DMS79 (cell line): Measurements from ENCODE around the gene TRRAP.

Experiments used
- DNase-seq: peaks from one replicate; lab custom pipeline; 2025; lab: John Stamatoyannopoulos, UW

TRRAP gene

DNA sequence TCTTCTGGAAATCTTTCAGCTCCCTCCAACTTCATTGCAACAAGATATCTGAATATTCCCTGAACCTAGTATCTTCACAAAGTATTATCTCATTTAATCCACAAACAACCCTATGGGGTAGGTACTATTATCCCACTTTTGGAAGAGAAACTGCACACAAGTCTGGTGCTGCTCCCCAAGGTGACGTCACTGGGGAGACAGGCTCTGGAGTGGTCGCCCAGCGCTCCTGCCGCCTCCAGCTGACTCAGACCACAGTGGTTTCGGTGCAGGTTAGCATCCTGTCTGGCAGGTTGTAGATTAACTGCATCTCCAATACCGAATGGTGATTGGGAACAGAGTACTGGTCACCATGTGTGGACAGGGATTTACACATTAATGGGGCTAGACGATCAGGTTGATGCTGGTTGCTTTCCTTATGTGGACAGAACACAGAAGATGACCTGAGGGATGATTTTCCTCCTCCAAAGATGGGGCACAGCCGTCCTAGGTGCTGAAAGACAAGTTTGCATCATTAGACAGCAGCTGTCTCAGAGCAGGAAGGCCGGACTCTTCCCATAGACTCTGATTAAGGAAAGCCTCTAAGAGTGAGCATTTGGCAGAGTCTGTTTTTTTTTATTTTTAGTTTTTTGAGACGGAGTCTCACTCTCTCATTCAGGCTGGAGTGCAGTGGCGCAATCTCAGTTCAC lies 128.6 kb downstream of the TRRAP start:
- DNase-seq, result no peak

DNA sequence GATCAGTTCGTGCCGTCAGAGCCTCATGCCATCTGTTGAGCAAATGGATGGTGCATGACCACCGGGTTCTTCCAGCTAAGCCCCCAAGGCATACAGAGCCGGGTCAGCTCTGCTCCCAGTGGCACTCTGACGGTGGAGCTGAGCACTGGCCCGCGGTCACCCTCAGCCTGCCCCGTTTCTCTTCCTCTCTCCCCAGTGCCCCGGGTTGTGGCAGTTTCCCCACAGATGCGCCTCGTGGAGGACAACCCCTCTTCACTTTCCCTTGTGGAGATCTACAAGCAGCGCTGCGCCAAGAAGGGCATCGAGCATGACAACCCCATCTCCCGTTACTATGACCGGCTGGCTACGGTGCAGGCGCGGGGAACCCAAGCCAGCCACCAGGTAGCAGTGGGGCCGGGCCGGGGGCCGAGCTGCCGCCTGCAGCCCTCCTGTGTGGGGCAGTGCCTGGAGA lies 129.9 kb downstream of the TRRAP start:
- DNase-seq, result no peak

DNA sequence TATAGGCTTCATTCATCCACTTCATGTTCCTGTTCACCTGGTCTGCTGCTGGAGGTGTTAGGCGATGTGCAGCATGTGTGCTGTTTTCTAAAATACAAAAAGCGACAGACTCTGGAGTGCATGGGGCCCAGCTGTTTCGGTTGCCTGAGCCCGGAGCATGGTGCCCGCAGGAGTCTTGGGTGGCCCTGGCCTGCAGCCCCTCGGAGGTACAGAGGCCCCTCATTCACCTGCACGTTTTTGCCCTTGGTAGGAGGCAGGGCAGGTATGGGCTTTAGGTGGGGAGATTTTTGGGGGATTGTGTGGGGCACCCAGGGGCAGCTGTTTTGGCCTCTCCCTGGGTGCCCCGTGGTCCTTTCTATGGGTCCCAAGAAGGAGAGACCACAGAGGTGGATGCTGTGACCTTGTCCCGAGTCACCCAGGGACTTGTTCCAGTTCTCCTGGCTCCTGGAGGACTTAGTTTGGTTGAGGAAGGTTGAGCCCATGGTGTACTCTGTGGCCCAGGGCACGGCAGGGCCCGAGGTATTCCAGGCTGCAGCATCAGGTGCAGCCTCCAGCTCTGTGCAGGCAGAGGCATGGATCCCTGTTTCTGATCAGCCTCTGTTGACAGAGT lies 130.7 kb downstream of the TRRAP start:
- no peak for DNase-seq

DNA sequence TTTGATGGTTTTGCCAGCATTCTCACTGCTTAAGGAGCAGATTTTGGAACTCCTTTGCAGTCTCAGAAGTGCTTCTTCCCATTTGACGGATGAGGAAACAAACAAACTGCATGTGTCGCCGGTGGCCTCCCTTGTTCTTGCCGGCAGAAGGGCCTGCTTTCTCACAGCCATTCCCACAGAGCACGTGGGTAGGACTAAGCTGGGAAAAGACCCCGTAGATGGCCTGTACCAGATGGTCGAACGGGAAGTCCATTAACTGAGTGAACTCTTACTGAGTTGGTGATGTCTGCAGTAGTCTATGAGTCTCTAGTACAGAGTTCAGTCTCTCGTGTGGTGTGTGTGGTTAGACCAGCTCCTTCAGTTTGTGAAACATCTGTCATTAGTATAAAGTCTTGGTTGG lies 131.9 kb downstream of the TRRAP start:
- DNase-seq, result no peak

DNA sequence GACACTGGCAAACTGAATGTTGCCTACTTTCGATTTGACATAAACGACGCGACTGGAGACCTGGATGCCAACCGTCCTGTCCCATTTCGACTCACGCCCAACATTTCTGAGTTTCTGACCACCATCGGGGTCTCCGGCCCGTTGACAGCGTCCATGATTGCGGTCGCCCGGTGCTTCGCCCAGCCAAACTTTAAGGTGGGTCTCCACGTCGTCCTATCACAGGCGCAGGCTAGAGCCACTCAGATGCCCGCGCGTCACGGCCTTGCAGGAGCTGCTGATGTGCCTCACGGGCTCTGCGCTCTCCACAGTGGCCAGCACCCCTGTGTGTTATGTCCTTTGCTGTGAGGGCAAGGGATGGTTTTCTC lies 133.0 kb downstream of the TRRAP start:
- DNase-seq, result no peak

DNA sequence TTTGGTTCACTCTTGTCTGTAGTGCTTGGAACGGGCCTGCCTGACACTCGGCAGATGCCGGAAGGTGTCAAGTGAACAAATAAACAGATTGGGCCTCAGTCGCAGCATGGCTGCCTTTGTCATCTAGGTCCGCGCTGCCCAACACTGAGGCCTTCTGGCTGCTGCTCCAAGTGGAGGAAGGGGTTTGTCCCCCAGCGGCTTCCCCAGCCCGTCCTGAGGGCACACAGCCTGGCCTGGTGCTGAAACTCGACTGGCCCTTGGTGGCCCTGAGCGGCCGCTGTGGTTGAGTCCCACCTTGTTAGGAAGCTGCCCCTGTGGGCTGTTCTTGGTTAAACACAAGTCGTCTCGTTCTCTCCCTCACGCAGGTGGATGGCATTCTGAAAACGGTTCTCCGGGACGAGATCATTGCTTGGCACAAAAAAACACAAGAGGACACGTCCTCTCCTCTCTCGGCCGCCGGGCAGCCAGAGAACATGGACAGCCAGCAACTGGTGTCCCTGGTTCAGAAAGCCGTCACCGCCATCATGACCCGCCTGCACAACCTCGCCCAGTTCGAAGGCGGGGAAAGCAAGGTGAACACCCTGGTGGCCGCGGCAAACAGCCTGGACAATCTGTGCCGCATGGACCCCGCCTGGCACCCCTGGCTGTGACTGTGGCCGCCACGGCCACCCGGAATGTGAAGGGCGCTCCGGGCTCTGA lies 133.5 kb downstream of the TRRAP start:
- no peak for DNase-seq

DNA sequence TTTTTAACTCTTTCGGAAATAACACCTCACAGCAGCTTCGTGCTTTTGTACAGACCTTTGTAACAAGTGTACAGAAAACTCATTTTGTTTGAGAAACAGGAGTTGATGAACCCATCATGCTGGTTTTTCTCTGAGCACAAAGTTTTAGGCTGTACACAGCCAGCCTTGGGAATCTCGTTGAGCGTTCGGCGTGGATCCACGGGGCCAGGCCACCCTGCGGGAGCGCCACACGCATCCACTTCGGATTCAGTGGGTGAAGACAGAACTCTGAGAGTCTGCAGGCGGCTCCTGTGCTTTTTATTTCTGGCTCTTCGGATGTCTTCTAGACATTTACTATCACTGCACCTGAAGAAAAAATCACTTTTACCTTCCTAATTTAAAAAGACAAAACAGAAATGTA lies 134.4 kb downstream of the TRRAP start:
- no peak for DNase-seq

DNA sequence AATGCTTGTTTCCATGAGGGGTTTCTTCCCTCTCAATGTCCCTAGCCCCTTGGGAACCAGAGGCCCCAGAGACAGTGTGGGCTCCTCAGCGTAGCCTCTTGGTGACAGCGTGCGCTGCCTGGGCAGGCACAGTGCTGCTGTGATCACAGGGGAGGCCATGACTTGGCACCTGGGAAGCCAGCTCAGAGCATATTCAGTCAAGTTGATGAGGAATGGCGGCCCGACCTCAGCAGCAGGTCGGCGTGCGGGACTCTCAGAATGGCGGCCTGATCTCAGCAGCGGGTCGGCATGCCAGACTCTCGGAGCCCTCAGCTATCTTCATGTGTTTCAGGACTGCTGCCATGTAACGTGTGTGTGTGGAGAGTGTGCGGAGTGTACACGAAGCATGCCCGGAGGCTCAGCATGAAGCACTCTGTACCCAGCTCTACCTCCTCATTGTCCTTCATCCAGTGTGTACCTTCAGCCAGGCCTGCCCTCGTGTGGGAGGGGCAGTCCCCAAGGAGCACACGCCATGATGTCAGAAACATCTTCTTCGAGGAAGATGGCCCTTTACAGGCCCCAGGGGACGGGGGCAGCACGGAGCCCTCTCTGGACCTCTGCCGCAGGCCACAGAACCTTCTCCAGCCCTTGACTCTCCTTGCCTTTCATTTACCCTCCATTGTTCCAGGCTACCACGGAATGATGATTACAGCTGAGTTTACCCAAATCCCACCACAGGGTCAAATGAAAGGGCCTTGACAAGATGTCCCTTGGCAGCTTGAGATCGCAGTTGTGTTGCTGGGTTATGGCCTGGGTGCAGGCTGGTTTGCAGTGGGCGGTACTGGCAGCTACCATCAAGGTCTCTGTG lies 135.2 kb downstream of the TRRAP start:
- no peak for DNase-seq

DNA sequence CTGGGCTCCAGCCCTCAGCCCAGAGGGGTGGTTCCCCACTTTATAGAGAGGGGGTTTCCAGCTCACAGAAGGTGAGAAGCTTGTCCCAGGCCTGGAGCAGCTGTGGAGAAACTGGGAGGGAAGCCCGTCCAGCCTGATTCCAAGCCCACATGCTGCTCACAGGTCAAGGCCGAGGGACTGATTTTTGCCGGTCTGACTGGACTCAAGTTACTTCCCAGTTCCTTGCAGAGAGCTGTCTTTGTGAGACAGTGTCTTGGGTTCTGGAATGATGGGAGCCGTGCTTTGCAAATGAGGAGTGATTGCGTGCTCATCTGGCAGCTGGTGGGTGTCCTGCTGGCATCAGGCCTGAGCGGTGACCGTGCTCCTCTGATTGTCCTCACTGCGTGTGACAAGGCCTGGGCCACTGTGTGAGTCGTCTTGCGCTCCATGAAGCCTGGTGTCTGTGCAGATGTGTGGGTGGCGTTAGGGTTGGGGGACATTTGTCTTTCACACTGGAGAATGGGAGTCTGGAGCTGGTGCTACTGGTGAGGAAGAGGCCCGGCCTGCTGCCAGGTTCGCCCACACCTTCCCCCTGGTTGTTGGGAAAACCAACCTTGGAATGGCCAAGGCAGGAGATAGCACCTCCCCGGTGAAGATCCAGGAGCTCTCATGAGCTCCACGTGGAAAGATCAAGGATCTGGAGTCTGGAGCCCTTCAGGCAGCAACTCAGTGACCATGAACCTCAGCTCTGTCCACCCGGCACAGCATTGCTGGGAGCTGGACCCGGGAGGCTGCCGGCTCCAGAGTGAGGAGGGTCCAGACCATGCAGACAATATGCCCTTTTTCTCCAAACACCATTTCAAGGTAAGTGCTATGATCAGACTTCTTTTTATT lies 136.0 kb downstream of the TRRAP start:
- no peak for DNase-seq

DNA sequence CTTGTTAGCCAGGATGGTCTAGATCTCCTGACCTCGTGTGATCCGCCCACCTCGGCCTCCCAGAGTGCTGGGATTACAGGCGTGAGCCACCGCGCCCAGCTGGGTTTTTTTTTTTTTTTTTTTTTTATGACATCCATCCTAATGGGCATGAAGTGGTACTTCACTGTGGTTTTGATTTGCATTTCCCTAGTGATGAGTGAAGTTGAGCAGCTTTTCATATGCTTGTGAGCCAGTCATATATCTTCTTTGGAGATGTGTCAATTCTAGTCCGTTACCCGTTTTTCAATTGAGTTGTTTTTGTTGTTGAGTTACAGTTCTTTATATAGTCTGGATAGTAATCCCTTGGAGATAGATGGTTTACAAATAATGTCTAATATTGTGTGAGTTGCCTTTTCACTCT lies 137.9 kb downstream of the TRRAP start:
- DNase-seq, result no peak

DNA sequence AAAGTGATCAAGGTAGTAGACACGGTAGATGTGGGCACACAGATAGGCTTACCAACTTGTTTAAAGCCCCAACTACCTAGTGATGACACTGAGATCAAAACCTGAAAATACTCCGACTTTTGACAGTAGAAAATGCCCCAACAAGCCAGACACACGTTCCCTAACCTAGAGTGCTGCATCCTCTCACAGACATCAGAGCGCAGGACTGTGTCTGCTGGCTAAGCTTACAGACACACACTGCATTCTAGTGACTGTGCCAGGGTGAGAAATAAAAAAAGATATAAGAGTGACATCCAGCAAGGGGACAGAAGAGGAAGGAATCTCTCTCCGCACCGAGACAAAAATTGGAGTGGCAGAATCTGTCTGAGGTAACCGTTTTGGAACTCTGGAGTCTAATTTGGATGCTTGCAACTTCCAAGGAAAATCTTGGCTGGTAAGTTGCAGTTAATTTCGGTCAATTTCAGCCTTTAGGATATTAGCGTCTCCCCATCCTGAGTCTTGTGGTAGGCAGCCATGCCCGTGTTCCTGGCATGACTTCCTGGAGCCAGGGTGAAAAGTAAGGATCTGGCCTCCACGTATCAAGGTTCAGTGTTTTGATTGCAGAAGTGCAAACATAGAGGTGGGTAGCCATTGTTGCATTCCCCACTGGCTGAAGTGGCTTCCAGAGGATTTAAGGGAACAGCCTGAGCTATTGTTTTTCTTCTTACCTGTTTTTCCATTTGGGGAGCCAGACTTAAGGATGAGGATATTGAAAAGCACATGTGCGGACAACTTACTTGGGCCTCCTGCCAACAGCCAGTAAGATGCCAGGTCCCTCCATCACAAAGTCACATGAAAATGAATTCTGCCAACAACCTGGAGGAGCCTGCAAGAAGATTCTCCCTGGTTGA lies 141.4 kb downstream of the TRRAP start:
- DNase-seq, result no peak

DNA sequence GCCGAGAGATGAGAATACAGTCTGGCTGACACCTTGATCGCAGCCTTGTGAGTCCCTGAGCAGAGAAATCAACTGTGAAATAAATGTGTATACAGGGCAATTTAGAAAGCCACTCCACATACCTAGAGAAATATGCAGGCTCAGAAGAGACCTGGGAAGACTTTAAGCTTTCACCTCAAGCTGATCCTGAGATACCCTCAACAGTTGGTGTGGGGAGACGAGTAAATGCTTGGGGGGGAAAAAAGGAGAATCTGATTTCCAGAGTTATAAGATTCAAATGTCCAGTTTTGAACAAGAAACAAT lies 142.0 kb downstream of the TRRAP start:
- DNase-seq, result no peak

DNA sequence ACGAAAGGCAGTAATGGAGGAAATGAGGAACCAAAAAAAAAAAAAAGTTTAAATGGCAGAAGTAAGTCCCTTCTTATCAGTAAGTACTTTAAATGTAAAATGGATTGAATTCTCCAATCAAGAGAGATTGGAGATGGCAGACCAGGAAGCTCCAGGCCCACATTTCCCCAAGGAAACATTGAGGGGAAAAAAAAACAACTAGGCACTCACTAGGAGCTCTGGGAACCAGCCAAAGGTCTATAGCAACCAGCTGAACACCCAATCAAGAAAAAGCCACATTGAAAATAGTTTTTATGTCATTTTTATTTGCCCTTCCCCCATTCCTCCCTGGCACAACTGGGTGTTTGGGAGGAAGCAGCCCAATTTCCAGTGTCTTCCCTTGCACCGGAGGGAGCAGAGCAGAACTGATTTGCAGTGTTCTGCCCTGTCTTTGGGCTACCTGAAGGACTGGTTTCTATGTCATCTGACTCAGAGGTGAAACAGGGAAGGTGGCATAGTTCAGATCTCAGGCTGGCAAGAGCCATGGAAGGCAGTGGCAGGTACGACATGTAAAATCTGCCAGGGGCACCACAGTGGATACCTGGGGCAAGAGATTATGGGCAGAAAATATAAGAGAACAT lies 143.7 kb downstream of the TRRAP start:
- DNase-seq, result no peak

DNA sequence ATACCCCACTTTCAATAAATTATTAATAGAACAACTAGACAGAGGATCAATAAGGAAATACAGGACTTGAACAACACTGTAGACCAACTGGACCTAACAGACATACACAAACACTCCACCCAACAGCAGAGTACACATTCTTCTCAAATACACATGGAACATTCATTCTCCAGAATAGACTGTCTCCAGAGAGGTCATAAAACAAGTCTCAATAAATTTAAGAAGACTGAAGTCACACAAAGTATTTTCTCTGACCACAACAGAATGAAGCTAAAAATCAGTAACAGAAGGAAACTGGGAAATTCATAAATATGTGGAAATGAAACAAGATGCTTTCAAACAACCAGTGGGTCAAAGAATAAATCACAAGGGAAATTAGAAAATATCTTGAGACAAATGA lies 145.7 kb downstream of the TRRAP start:
- no peak for DNase-seq

DNA sequence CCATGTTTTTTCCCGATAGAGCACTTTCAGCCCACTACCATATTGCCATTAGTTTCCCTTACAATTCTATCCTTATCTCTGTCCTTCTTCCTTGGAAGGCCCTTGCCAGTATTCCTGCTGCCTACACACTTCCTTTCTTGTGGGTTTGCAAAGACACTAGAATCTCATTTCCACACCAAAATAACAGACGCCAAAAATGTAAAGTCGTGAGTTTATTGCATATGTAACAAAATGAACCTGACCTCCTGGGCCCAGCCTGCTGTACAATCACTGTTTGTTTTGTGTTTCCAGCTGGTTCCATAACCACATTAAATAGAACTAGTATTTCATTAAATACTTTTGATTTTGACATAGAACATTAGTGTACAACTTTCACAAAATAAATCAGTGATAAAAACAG lies 148.9 kb downstream of the TRRAP start:
- DNase-seq, result no peak

DNA sequence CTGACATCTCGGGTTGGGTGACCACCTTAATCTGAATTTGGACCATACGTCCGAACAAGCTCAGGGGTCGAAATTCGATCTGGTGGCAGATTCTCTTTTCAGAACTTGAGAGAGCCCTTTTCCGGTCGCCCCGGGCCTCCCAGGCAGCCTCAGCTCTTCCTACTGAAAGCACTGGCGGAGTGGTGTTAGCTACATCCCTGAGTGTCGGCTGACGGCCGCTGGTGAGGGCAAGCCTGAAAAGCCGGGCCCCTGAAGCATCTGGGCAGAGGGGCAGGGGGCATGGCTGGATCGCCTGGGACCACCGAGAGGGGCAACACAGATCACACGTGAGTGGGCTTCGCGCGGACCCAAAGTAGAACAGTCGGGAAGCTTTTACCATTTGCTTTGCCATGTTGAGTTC lies 149.5 kb downstream of the TRRAP start:
- DNase-seq, result no peak

DNA sequence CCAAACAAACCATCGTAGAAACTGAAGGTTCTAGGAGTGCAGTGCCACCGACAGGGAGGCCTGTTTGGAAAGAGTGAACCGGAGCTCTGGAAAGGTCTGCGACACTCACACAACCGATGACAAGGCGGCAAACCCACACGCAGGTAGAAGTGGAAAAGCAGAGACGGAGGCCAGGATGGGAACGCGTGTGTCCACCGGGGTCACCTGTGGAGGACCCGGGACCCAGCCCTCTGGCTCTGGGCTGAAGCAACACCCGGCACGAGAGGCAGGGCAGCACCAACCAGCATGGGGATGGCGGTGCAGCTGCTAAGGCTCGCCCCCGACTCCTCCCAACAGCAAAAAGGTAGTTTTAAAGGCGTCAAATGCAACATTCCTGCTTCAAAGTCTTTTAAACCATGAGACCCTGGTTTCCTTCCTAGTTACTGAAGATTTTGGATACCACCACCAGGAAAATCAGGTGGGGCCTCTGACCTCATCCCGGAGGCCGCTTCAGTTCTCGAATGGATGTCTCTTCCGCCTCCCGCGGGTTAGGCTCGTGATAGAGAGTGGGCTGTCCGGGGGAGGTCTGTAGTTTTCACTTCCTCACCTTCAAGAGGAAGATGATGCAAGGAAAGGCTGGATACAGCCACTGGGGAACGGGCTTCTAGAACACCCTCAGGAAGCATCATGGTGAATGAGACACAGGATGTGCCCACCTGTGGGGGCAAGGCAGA lies 150.1 kb downstream of the TRRAP start:
- DNase-seq, result no peak

DNA sequence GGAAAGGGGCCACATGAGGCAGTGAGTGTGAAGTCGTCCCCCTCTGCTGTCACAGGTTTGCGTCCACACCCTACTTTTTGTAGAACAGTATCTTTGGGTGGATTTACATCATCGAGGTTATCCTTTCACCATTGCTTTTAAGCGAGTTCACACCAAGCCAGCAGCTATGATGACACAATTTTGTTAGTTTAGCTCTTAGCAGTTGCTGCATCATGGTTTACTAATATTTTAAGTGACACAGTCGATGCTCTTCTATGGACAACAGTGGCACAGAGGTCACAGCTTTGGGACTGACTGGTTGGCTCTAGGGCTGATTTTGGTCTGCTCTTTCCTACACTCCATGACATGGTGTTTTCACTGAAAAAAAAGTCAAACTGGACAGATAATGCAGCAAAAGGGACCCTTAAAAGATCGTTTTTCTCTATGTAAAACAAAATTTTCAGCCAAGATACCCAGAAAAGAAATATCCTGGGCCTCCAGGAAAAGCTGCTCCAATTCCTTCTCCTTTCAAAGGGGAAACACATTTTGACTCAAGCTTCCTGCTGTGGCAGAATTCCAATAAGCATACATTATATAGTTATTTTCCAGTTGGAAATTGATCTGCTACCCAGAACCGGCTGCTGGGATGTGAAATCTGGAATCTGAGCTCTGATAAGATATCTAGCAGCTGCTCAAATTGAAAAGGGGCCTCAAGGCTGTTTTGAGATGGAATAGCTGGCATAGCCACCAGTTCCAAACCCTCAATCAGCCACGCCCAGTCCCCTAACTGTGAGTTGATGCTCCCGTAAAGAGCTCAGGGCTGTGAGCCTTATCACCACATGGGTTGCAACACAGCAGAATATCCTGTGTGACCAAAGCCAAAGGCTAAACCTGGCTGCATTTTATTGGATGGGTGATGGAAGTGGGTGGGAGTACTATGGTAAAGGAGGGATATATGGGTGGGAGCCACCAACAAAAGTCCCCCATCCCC lies 151.4 kb downstream of the TRRAP start:
- no peak for DNase-seq
